Muscle of back (tissue), 11 donors: ENCODE measurements around the gene DVL3. TPM values are rescaled to one million over a fixed set of nuclear protein-coding genes. Genes with fewer than 3 reads are reported as not detected.
A peak's percentile ranks its signal among the peaks of the same experiment; 100 is the strongest.

Experiments used
- DNase-seq, 3 donors: peaks; one replicate each; pipeline versions ENCODE4 v3.0.0 to v3.0.0-alpha.2; 2013
- polyA plus RNA-seq, 10 donors: library from polyadenylated mRNA; unstranded; fragments of 120-200 nt; gene quantifications; one replicate each; pipeline ENCODE4 v1.2.1, GENCODE V29; 2013; ENCODE audit not compliant: insufficient read length in 10 of 10

The DVL3 gene
- polyA plus RNA-seq, 10 donors: 67.8 to 98.1 (median 76.6) TPM

DNA sequence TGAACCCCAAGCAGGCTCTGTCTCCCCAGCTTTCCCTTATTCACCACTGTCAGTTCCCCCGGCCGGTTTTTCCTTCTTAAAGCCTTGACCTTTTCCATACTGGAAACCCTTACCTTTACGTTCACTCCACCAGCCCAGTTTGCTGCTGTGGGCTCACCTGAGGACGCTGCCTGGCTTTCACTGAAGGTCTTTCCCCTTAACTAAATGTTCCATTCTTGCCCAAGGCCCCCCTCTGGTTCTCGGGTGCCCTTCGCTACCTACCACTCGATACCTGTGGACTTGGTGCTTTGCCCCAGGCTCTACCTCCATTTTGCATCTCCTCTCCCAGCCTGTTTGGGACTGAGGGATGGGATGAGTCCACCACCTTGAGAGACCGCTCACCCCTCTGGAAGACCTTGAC is 20.3 kb downstream of the DVL3 start:
- DNase-seq: no peak

DNA sequence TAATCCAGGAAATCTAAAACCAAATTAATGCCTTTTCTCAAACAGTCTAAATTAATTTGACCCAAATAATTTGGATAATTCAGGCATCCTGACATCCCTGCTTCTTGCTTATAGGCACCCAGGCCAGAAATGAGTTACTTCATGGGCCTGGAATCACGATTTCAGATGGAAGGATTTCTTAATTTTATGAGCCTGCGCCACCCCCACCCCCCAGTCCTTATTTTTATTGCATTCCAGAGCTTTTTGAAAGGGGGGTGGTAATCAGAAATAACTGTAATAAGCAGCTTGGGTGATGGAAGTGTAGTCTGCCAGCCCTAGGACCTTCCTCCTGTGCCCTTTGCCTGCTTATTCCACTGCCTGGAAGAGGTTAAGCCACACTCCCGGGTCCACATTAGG is 20.8 kb downstream of the DVL3 start:
- DNase-seq: no peak

DNA sequence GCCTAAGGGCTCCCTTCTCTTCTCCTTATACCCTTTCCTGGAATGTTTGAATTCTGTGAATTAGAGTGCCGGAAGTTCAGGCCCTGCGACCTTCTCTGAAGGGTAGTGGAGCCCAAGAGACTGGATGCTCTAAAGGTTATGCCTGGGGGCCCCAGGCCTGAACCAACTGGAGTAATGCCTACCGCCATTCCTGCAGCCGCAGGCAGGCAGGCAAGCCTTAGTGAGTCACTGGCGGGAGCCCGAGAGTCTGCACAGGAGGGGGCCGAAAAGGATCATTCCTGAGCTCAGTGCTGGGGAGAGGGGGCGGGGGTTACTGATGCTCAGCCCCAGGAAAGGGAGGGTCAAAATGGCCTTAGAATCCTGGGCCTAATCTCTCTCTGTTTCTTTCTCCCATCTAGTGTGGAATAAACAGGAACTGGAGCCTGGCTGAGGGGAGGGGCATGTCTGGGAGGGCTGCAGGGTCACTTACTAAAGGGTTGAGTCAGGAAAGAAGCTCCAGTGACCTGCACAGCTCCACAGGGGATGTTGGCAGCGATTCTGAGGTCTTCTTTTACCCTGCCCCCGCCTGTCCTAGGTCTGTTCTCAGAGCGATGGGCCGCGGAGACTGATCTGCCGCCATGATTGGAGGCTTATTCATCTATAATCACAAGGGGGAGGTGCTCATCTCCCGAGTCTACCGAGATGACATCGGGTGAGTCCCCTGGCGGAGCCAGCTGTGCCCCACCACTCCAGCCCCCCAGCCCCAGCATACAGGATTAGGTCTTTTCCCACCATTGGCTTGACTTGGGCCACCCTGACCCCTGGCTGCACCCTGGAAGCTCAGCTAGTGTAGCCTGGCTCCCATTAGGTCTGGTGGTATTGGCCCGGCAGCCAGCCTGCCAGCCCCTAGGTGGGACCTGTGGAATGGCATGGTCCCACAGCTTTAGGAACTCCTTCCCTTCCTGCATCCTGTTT is 21.5 kb downstream of the DVL3 start:
- DNase-seq: peak; percentile 63 to 91 (median 83)

DNA sequence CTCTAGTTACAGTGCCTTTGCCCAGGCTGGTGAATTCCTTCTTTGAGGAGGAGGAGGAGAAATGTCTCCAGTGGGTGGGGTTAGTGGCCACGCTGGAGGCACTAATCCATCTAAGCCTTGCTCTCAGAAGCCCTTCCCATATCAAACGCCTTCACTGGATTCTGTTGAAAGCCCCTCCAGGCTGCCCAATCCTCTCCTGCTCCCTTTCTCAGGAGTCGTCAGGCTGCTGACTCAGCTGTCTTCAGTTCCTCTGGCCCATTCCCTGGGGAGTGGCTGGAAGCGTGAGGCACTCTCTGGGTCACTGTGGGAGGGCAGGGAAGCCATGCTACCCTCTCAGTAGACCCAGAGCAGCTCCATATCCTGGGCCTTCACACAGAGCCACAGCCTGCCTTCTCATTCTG is 22.2 kb downstream of the DVL3 start:
- no peak for DNase-seq

DNA sequence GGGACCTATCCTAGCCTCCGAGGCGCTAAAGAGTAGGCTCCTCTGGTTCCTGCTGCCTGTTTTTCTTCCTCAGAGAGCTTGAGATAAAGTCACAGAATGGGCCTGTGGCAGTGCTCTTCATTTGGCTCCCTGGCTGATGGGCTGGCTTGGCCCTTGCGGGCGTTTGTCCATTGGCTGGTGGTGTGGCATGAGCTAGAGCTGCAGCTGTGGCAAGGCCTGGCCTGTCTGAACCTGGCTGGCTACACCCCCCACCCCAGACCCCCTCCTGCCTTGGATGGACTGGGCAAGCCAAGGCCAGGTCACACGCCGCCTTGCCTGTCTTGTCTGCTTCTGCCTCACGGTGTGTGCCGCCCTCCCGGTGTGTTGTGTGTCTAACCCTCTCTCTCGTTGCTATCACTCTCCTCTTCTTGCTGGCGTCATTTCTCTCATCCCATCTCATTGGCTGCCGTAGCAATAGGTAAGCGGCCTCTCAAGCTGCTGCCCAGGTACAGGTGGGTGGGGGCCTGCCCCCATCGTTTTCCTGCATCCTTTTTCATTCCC is 22.7 kb downstream of the DVL3 start:
- no peak for DNase-seq

GRCh38 chr3:184178521-184179138 is 23.5 kb downstream of the DVL3 start:
- no peak for DNase-seq

GRCh38 chr3:184180165-184180564 is 25.0 kb downstream of the DVL3 start:
- DNase-seq: no peak

DNA sequence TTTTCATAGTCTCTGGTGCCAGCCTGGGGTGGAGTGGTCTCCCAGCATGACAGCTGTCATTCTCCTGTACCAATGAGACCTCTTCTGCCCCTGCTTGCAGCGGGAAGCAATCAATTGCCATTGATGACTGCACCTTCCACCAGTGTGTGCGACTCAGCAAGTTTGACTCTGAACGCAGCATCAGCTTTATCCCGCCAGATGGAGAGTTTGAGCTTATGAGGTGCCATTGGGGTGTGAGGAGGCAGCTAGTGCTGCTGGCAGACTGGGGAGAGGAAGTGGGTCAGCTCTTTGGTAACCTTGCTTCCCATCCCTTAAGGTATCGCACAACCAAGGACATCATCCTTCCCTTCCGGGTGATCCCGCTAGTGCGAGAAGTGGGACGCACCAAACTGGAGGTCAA is 26.4 kb downstream of the DVL3 start:
- no peak for DNase-seq

GRCh38 chr3:184183679-184184078 is 28.5 kb downstream of the DVL3 start:
- no peak for DNase-seq

DNA sequence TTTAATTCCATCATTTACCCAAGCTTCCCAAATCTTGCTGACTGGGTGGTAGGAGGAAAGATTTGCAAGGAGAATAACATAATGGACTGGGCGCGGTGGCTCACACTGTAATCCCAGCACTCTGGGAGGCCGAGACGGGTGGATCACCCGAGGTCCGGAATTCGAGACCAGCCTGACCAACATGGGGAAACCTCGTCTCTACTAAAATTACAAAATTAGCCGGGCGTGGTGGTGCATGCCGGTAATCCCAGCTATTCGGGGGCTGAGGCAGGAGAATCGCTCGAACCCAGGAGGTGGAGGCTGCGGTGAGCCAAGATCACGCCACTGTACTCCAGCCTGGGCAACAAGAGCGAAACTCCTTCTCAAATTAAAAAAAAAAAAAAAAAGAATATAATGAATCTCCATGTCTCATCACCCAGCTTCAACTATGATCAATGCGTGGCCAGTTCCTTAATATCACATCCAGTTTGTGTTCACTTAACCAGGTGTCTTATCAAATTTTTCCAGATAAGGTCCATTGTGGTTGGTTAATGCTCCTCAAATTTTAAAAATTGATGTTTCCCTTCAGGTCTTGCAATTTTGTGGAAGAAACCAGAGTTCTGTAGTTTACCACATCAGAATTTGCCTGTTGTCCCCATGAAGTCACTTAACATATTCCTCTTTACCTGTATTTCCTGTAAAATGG is 29.5 kb downstream of the DVL3 start:
- DNase-seq: no peak

GRCh38 chr3:184185461-184186183 is 30.4 kb downstream of the DVL3 start:
- DNase-seq: peak; percentile 99 to 100 (median 100)

- no peak for DNase-seq
Observed at GRCh38 chr3:184186184-184186901, 31.2 kb downstream of the DVL3 start, which contains the start of gene ABCF3. Gene ABCF3 (plus strand): TSS chr3:184186199. CDS start chr3:184186208, 9 bp downstream.

DNA sequence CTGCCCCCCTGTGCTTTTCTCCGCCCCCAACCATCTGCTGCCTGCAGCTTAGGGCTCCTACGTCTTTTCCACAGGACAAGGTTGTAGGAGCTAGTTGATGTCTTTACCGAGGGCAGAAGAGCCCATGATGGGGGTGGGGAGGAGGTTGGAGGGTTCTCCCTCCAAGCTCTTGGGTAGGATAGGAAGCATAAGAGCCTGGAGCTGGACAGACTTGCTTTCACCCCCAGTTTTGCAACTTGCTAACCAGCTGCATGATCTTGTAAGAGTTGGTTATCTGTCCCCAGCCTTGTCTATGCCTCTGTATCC is 31.7 kb downstream of the DVL3 start:
- no peak for DNase-seq

DNA sequence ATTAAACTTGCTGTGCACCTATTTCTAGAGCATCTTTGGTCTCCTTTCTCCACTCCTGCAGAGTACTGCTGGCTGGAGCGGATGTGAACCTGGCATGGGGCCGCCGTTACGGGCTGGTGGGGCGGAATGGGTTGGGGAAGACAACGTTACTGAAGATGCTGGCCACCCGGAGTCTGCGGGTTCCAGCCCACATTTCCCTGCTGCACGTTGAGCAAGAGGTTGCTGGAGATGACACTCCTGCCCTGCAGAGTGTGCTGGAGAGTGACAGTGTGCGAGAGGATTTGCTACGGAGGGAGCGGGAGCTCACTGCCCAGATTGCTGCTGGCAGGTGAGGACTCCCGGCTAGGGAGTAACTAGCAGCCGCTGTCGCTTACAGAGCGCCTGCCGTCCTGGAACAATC is 32.9 kb downstream of the DVL3 start:
- DNase-seq: no peak

DNA sequence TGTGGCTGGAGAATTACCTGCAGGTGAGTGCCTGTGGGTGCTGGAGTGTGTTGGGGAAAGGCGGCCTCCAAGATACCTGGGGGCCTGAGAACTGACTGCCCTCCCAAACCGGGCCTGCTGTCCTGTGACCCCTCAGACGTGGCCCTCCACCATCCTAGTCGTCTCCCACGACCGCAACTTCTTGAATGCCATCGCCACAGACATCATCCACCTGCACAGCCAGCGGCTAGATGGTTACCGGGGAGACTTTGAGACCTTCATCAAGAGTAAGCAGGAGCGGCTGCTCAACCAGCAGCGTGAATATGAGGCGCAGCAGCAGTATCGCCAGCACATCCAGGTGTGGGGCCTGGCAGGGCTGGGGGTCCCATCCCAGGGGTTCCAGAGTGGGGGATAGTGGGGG is 34.2 kb downstream of the DVL3 start:
- DNase-seq: no peak

DNA sequence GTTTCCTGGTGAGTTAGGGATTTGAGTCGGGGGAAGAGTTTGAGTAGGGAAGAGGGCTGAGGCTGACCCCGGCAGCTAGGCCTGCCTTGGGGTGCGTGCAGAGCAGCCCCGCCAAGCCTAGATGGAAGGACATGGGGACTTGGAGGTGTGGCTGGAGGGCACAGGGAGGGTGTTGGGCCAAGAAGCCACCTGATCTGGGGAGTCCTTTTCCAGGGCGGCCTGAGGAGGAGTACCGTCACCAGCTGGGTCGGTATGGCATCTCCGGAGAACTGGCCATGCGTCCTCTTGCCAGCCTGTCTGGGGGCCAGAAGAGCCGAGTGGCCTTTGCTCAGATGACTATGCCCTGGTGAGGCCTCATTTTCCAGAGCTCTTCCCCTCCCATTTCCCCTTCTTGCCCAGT is 37.7 kb downstream of the DVL3 start:
- DNase-seq: no peak

DNA sequence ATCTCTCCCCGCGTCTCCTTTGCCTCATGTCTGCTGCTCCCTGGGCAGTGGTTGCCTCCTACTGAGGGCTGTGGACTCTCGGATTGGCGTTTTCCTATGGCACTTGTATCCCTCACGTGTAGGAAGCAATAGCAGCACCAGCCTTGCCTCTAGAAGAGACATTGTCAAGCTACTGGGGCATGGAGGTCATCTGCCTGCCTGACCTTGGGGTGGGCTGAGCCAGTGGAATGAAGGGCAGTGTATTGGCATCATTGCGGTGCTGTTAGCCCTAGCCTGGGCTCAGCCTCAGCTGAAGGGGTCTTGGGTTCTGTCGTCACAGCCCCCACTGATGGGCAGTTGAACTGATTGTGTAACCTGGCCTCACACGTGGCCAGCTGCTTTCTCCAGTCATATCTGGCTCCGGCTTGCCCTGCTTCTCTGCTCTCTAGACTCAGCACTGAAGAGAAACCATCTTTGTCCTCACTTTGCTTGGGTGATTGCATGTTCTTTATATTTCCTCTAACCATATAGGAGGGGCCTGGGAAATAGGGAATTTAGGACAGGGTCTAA is 38.9 kb downstream of the DVL3 start:
- no peak for DNase-seq

DNA sequence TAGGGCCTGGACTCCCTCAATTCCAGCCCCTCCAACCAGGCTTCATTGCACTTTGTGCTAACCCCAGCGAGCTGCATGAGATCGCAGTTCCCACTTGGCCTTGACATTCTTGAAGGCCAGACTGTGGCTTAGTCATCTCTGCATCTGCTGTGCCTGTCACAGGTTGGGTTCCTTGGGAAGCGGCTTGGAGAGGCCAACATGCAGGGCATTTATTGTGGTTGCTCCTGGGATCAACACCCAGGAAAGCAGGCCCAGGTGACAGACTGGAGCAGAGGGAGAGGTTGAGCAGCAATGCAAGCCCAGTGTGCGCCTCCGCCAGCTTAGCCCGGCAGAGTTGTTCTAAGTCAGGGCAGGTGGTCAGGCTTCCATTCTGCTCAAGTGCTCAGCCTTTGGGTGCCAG is 41.4 kb downstream of the DVL3 start:
- no peak for DNase-seq

DNA sequence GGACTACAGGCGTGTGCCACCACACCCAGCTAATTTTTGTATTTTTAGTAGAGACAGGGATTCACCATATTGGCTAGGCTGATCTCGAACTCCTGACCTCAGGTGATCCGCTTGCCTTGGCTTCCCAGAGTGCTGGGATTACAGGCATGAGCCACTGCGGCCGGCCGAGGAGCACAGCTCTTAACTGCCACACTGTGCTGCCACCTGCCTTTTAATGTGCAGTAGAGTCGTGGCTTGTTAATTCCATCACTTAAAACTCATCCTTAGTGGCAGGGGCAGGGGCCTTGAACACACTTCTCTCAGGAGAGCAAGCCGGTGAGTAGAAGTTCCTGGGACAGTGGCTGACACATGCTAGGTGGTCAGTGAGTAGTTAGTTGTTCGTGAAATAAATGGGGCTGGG is 43.3 kb downstream of the DVL3 start:
- no peak for DNase-seq

DNA sequence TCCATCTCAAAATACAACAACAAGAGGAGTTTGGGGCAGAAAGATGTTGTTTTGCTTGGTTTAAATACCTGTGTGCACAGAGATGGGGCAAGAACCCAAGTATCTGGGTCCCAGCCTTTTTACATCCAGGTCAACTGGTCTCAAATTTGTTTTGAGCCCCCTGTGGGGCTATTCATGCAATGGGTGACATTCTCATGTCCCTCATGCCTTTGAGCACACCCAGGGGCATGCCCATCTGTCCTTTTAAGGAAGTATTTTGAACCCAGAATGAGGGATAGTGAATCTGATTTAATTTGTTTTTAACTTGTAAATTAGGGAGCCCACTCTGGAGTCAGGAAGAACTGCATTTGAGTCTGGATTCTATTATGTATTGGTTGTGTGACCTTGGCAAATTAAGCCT is 45.6 kb downstream of the DVL3 start:
- DNase-seq: no peak

- no peak for DNase-seq
Observed at GRCh38 chr3:184203526-184203925, 48.3 kb downstream of the DVL3 start.
